GM19467 (cell line): ENCODE results near the gene SNAP25.

Source experiments
- ATAC-seq: cut with Tn5 transposase; IDR thresholded peaks from one replicate; pipeline ENCODE4 v1.9.1; 2021; ENCODE audit warnings: mild to moderate bottlenecking, moderate library complexity; ENCODE audit not compliant: unreplicated experiment

SNAP25 gene

GRCh38 chr20:10300582-10301446, 82.2 kb downstream of the SNAP25 start:
- no peak for ATAC-seq

DNA sequence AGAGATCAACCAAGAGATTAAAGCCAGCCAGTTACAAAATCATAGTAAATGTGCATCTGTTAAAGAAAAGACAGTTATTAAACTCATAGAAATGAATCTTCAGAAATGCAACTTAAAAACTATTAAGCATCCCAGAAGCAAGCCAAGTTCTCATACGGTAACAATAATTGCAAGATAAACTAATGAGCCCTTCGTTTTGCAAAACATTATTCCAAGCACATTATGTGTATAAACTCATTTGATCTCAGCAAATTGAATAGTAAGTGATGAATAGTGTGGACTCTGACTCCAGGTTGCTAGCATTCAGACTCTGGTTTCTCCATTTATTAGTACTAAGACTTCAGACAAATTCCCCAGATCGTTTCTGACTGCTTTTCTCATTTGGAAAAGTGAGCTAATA, 85.2 kb downstream of the SNAP25 start:
- ATAC-seq: no peak

GRCh38 chr20:10304471-10305046, 85.9 kb downstream of the SNAP25 start:
- ATAC-seq: no peak

- no peak for ATAC-seq
Observed at GRCh38 chr20:10306440-10307358, 88.1 kb downstream of the SNAP25 start.

GRCh38 chr20:10307359-10307735, 88.7 kb downstream of the SNAP25 start:
- ATAC-seq: no peak

GRCh38 chr20:10308652-10309051, 90.0 kb downstream of the SNAP25 start:
- no peak for ATAC-seq

- ATAC-seq: no peak
Observed at GRCh38 chr20:10309326-10309725, 90.7 kb downstream of the SNAP25 start.

GRCh38 chr20:10312111-10312510, 93.5 kb downstream of the SNAP25 start:
- no peak for ATAC-seq

GRCh38 chr20:10313215-10313614, 94.6 kb downstream of the SNAP25 start:
- ATAC-seq: no peak

- ATAC-seq: no peak
Observed at GRCh38 chr20:10313701-10314100, 95.1 kb downstream of the SNAP25 start.

DNA sequence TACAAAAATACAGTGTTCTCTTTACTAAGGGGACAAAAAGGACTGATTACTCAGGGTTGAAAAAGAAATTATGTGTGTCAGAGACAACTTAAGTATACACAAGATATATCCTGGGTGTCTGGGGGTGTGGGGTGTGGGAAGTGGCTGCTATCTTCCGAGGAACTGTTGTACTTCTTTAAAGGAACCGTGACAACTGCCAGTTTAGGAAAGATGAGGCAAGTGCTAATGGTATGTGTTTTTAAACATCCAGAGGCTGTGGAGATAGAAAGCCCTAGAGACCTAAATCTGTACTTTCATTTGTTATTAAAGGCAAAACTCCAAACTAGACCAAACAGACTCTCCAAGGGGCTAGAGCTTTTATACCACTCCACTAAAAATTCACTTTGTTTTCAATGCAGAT, 95.6 kb downstream of the SNAP25 start:
- no peak for ATAC-seq

GRCh38 chr20:10315138-10315537, 96.5 kb downstream of the SNAP25 start:
- no peak for ATAC-seq

DNA sequence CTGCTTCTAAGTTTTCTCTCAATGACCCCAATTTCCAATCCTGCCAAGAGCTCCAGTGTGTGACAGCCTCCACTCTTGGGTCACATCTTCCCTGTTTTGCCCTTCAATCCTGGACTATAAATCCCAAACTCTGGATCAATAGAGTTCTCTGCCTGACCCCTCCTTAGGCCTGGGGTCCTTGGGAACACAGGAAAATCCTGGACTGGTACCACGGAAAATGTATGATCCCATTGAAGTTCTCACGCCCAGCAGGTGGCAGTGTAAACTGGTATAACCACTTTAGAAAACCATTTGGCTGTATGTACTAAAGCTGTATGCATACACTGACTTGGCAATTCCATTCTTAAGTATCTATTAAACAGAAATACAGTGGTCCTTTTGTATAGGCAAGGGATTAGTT, 98.0 kb downstream of the SNAP25 start:
- no peak for ATAC-seq

DNA sequence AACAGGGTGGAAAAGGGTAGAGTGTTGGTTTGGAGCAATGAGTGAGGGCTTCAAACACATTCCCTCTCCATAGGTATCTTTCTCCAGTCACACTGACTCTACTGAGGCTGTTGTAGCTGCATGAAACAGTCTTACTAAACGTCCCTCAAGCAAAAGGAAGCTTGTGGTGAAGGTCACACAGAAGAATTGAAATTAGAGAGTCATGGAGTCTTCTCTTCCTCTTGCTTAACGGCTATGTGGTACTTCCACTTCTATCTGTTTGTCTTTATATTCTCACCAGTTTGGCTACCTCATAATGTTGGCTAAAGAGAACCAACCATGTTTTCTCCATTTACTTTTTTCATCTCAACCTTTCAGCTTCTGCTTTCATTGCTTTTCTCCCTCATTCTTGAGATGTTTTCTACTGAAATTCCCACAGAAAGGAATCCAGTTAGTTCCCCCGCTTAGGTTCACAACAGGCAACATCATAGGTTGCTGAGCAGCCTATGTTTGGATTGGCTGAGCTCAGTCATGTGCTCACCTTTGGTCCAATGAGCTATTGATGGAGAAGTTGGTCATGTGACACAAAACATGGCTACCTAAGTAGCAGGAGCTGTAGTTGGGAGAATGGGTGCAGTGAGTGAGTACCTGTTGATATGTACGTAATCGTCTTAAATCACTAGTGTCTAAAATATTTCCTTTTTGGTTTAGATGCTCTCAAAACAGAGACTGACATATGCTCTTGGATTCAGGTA, 99.8 kb downstream of the SNAP25 start:
- ATAC-seq: no peak

- ATAC-seq: no peak
Observed at GRCh38 chr20:10319855-10320254, 101.2 kb downstream of the SNAP25 start.

GRCh38 chr20:10321138-10321717, 102.6 kb downstream of the SNAP25 start:
- ATAC-seq: no peak

DNA sequence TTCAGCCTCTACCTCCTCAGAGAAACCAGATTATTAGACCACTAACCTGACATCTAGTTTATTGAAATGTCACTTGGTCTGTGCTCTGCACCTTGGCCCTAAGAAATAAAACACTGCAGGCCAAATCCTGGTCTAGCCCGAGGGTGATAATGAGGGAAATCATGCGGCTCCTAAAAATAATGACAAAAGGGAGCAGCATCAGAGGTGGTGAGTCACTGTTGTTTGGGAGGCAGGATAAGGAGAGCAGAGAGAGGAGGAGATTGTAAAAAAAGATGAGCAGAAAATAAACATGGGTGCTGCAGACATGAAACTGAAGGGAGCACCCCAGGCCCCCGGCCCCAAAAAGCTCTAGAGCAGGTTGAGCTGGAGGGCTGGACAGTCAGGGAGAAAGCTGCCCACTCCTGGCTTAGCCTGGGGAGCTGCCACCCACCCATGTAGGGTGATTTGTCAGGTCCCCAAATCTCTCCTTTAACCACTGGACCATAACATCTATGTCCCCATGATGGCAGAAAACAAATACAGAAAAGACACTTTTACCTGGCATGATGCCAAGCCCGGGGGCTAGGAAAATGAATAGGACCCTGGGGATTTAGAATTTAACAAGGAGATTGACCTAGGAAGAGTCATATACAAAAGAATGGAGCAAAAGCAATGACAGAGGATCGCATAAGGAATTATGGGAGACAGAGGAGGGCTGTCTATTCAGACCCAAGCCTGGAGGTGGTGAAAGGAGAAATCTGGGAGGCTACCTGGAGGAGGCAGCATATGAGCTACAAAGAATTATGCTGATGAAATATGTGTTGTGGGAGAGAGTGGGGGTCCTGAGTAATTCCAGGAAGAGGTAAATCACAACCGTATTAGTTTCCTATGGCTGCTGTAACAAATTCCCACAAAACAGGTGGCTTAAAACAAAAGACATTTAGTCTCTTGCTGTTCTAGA, 103.7 kb downstream of the SNAP25 start:
- no peak for ATAC-seq

GRCh38 chr20:10323729-10324128, 105.1 kb downstream of the SNAP25 start:
- no peak for ATAC-seq

- no peak for ATAC-seq
Observed at GRCh38 chr20:10324198-10324847, 105.7 kb downstream of the SNAP25 start.
